ENCODE data around the gene SPATA13. TPM values are rescaled to one million over a fixed set of nuclear protein-coding genes. Genes with fewer than 3 reads are reported as not detected.
A peak's percentile ranks its signal among the peaks of the same experiment; 100 is the strongest.
"Not testable (repeated sequence)": the region's sequence is repeated elsewhere in the genome, so short reads cannot be mapped to it uniquely, and the experiment has no call there.

SPATA13 gene
- total RNA-seq, 1 experiment from 2014 or later = 14.1 TPM

- Histone ChIP-seq H2AFZ (ENCODE audit: low read length) (no peak overlapping the region), H3K4me1 (ENCODE audit: insufficient read depth, low read length) (no peaks in the 10 kb centered on the region; the same call in 1 of the 2 replicates), H2BK5ac (ENCODE audit: insufficient read length, low read length) (no peak overlapping the region), H3K79me2 (ENCODE audit: insufficient read depth, low read length) (peaks cover 2% of the 10 kb centered on the region; the same call in 1 of the 2 replicates), H3K23me2 (ENCODE audit: insufficient read length, low read depth, low read length, poor library complexity, severe bottlenecking) (no peaks in the 10 kb centered on the region), H3K9ac (ENCODE audit: extremely low read depth, insufficient read length, low read length) (no peak overlapping the region), H3K4me2 (ENCODE audit: insufficient read depth, insufficient read length, low read length) (no peak overlapping the region), H4K5ac (ENCODE audit: insufficient read length, low read depth, low read length) (no peak overlapping the region), H2BK12ac (ENCODE audit: insufficient read length, low read depth, low read length) (no peak overlapping the region), H2BK120ac (ENCODE audit: low read depth, low read length, poor library complexity, severe bottlenecking) (no peak overlapping the region), H3K27me3 (ENCODE audit: insufficient read depth, low read length) (no peaks in the 10 kb centered on the region), H3K23ac (ENCODE audit: insufficient read length, low read depth, low read length) (no peak overlapping the region), H3K18ac (ENCODE audit: insufficient read length, low read depth, low read length) (no peak overlapping the region), H4K8ac (replicated peaks; ENCODE audit: insufficient read length, low read depth, low read length) (no peak overlapping the region), H3K4ac (ENCODE audit: low read depth, low read length) (no peak overlapping the region), H3T11ph (ENCODE audit: low read length) (no peak overlapping the region), H3K14ac (ENCODE audit: insufficient read depth, low read length) (no peak overlapping the region), H4K91ac (ENCODE audit: insufficient read length, low read depth, low read length) (no peak overlapping the region), H3K9me3 (ENCODE audit: control insufficient read depth, low read depth, low read length) (no peaks in the 10 kb centered on the region), H3K79me1 (ENCODE audit: insufficient read depth, low read depth, low read length, poor library complexity, severe bottlenecking) (no peaks in the 10 kb centered on the region), H4K20me1 (ENCODE audit: control insufficient read depth, insufficient read depth, insufficient read length) (no peaks in the 10 kb centered on the region), H2AK5ac (ENCODE audit: insufficient read length, low read length) (no peak overlapping the region), H3K27ac (ENCODE audit: insufficient read length, low read depth, low read length) (no peak overlapping the region), H2BK15ac (ENCODE audit: low read depth, low read length) (no peak overlapping the region), H3K56ac (ENCODE audit: insufficient read length, low read depth, low read length) (no peak overlapping the region), H2BK20ac (ENCODE audit: low read depth, low read length, poor library complexity, severe bottlenecking) (no peak overlapping the region)
- Mint-ChIP-seq H3K27ac (peak overlapping the region in 1 of 3 experiments; percentile 45; a peak in 1 of 7 replicates), H3K4me3 (no peak overlapping the region), H3K36me3 (ENCODE audit: insufficient read depth in 1 of 3, low read depth in 3 of 3) (no peaks in the 10 kb centered on the region), H3K9me3 (no peaks in the 10 kb centered on the region), H3K4me1 (peaks cover 11 to 14% of the 10 kb centered on the region in 2 experiments), H3K27me3 (ENCODE audit: low read depth) (no peaks in the 10 kb centered on the region)
- WGBS (ENCODE audit: extremely low coverage, insufficient read length, low lambda C conversion rate) = no CpG with 5 or more reads among the region's 1 CpG
- no peak for DNase-seq
- no peak for TF ChIP-seq CTCF (conservative IDR thresholded peaks at IDR 0.05)
Observed at GRCh38 chr13:24203811-24204210, 43.3 kb downstream of the SPATA13 start.

GRCh38 chr13:24205076-24205475 is 44.6 kb downstream of the SPATA13 start:
- not testable (repeated sequence) for H2AK5ac ChIP-seq (ENCODE audit: insufficient read length, low read length); H3K27ac Mint-ChIP-seq; H3K14ac ChIP-seq (ENCODE audit: insufficient read depth, low read length); H4K20me1 ChIP-seq (ENCODE audit: control insufficient read depth, insufficient read depth, insufficient read length); H3K79me1 ChIP-seq (ENCODE audit: insufficient read depth, low read depth, low read length, poor library complexity, severe bottlenecking); H3K9me3 ChIP-seq (ENCODE audit: control insufficient read depth, low read depth, low read length); H3K23ac ChIP-seq (ENCODE audit: insufficient read length, low read depth, low read length); H2BK120ac ChIP-seq (ENCODE audit: low read depth, low read length, poor library complexity, severe bottlenecking); H4K5ac ChIP-seq (ENCODE audit: insufficient read length, low read depth, low read length); H4K91ac ChIP-seq (ENCODE audit: insufficient read length, low read depth, low read length); H4K8ac ChIP-seq (replicated peaks; ENCODE audit: insufficient read length, low read depth, low read length); H3K36me3 Mint-ChIP-seq (ENCODE audit: insufficient read depth in 1 of 3, low read depth in 3 of 3); H3K9ac ChIP-seq (ENCODE audit: extremely low read depth, insufficient read length, low read length); H3K4me2 ChIP-seq (ENCODE audit: insufficient read depth, insufficient read length, low read length); DNase-seq; H3K4me1 Mint-ChIP-seq; H3T11ph ChIP-seq (ENCODE audit: low read length); H3K4ac ChIP-seq (ENCODE audit: low read depth, low read length); H2BK20ac ChIP-seq (ENCODE audit: low read depth, low read length, poor library complexity, severe bottlenecking); H3K4me1 ChIP-seq (ENCODE audit: insufficient read depth, low read length); H3K56ac ChIP-seq (ENCODE audit: insufficient read length, low read depth, low read length); H3K4me3 Mint-ChIP-seq; H3K18ac ChIP-seq (ENCODE audit: insufficient read length, low read depth, low read length); H3K27me3 Mint-ChIP-seq (ENCODE audit: low read depth); H2AFZ ChIP-seq (ENCODE audit: low read length); H3K23me2 ChIP-seq (ENCODE audit: insufficient read length, low read depth, low read length, poor library complexity, severe bottlenecking); H3K9me3 Mint-ChIP-seq; H3K27ac ChIP-seq (ENCODE audit: insufficient read length, low read depth, low read length); H3K27me3 ChIP-seq (ENCODE audit: insufficient read depth, low read length); H3K79me2 ChIP-seq (ENCODE audit: insufficient read depth, low read length); H2BK5ac ChIP-seq (ENCODE audit: insufficient read length, low read length); H2BK15ac ChIP-seq (ENCODE audit: low read depth, low read length); H2BK12ac ChIP-seq (ENCODE audit: insufficient read length, low read depth, low read length)
- no CpG with 5 or more reads among the region's 1 CpG for WGBS (ENCODE audit: extremely low coverage, insufficient read length, low lambda C conversion rate)

All from H9 (cell line).